Measurements from ENCODE around the gene CDC42BPB.

DNA sequence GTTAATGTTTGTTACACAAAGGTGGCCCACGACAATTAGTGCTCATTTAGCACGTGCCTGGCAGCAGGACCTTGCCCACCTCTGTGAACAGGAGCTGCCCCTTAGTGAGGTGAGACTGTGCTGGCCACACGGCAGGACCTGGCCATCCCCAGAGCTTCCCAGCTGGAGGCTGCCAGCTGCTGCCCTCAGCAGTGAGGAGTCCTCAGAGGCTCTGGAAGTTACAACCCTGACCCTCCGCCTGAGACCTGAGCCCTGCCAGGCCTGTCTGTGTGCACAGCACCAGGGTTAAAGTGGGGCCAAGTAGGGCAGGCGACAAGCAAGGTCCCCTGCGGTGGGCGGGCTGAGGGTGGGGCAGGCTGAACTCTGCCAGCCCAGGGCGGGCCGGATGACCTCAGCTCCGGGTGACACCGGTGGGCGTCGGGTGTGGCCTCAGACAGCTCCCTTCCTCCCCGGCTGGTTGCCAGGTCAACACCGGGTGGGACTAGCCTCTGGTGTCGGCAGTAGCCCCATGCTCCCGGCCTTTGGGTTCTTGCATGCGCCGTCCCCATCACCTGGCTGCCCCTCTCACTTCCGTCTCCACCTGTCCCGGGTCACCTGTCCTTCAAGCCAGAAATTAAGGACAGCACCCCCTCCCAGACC, 17.5 kb upstream of the CDC42BPB start:
- TF ChIP-seq, protein P1, sequence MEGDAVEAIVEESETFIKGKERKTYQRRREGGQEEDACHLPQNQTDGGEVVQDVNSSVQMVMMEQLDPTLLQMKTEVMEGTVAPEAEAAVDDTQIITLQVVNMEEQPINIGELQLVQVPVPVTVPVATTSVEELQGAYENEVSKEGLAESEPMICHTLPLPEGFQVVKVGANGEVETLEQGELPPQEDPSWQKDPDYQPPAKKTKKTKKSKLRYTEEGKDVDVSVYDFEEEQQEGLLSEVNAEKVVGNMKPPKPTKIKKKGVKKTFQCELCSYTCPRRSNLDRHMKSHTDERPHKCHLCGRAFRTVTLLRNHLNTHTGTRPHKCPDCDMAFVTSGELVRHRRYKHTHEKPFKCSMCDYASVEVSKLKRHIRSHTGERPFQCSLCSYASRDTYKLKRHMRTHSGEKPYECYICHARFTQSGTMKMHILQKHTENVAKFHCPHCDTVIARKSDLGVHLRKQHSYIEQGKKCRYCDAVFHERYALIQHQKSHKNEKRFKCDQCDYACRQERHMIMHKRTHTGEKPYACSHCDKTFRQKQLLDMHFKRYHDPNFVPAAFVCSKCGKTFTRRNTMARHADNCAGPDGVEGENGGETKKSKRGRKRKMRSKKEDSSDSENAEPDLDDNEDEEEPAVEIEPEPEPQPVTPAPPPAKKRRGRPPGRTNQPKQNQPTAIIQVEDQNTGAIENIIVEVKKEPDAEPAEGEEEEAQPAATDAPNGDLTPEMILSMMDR (IDR thresholded peaks at IDR 0.05), result no peak
- TF ChIP-seq EZH2phosphoT487 (IDR thresholded peaks at IDR 0.05), result no peak

All from neural progenitor cell (in vitro differentiated cells).